ENCODE measurements around the gene ANKHD1. TPM values are rescaled to one million over a fixed set of nuclear protein-coding genes. Genes with fewer than 3 reads are reported as not detected.

ANKHD1 gene
- total and polyA plus RNA-seq, 9 donors, result 48.3 to 141 (median 110) TPM

GRCh38 chr5:140357726-140358093 lies 43.9 kb upstream of the ANKHD1 start:
- WGBS, 3 donors, result 1 to 2% (median 1%) methylated on average over 18 of the region's 18 CpGs
- TF ChIP-seq POLR2A (IDR thresholded peaks at IDR 0.05) (no peak), CTCF (IDR thresholded peaks at IDR 0.05) (peak; percentile 64 to 78 (median 75)), EP300 (IDR thresholded peaks at IDR 0.05) (no peak)
- no peak overlapping the region for H3K27ac ChIP-seq
- H3K36me3 ChIP-seq, result no peaks in the 10 kb centered on the region
- no peak overlapping the region for H3K4me3 ChIP-seq
- DNase-seq, result peak; percentile 65 to 85 (median 83)
- H3K27me3 ChIP-seq, result no peaks in the 10 kb centered on the region
- intact Hi-C loops (cut with DNase I), result loop anchor here in 1 of 4 donors (2.0 kb wide), 1 partner anchor 113 kb away; no protein-coding TSS in a partner anchor
- H3K4me1 ChIP-seq (ENCODE audit: insufficient read depth), result no peaks in the 10 kb centered on the region
- H3K9me3 ChIP-seq, result no peaks in the 10 kb centered on the region

- no peaks in the 10 kb centered on the region for H3K27me3 ChIP-seq
- no peaks in the 10 kb centered on the region for H3K4me1 ChIP-seq (ENCODE audit: insufficient read depth)
- no peaks in the 10 kb centered on the region for H3K9me3 ChIP-seq
- intact Hi-C loops (cut with DNase I), result no loop called here
- 61 to 70% (median 63%) methylated on average over 4 of the region's 4 CpGs for WGBS, 3 donors
- H3K36me3 ChIP-seq, result no peaks in the 10 kb centered on the region
- no peak overlapping the region for H3K4me3 ChIP-seq
- TF ChIP-seq POLR2A (IDR thresholded peaks at IDR 0.05) (no peak), EP300 (IDR thresholded peaks at IDR 0.05) (no peak), CTCF (IDR thresholded peaks at IDR 0.05) (no peak)
- H3K27ac ChIP-seq, result no peak overlapping the region
- DNase-seq, result no peak
Observed at GRCh38 chr5:140358738-140359310, 42.8 kb upstream of the ANKHD1 start.

- H3K4me3 ChIP-seq, result no peak within 1 kb of the TSS
- H3K4me1 ChIP-seq (ENCODE audit: insufficient read depth), result no peaks in the 10 kb centered on the region
- intact Hi-C loops (cut with DNase I), result loop anchor here in 2 of 4 donors (10.0 kb wide), 2 partner anchors 355 to 375 kb away; no protein-coding TSS in a partner anchor
- DNase-seq, result no peak
- 85 to 94% (median 92%) methylated on average over 2 of the region's 2 CpGs for WGBS, 3 donors
- TF ChIP-seq EP300 (IDR thresholded peaks at IDR 0.05) (no peak), CTCF (IDR thresholded peaks at IDR 0.05) (no peak), POLR2A (IDR thresholded peaks at IDR 0.05) (no peak)
- no peaks in the 10 kb centered on the region for H3K9me3 ChIP-seq
- H3K27ac ChIP-seq, result no peak within 1 kb of the TSS
- H3K36me3 ChIP-seq, result no peaks in the 10 kb centered on the region
- no peaks in the 10 kb centered on the region for H3K27me3 ChIP-seq
Observed at GRCh38 chr5:140360101-140360500, 41.5 kb upstream of the ANKHD1 start, which contains the start of gene SLC4A9. SLC4A9 (plus strand) TSS chr5:140360194; CDS start chr5:140360237, 43 bp downstream.

GRCh38 chr5:140360681-140361479 lies 40.8 kb upstream of the ANKHD1 start:
- intact Hi-C loops (cut with DNase I), result loop anchor here in 2 of 4 donors (10.0 kb wide), 2 partner anchors 354 to 374 kb away; no protein-coding TSS in a partner anchor
- H3K4me1 ChIP-seq (ENCODE audit: insufficient read depth), result no peaks in the 10 kb centered on the region
- WGBS, 3 donors, result 76 to 84% (median 78%) methylated on average over 7 of the region's 7 CpGs
- no peak for TF ChIP-seq EP300 (IDR thresholded peaks at IDR 0.05)
- H3K4me3 ChIP-seq, result no peak overlapping the region
- DNase-seq, result no peak
- H3K27ac ChIP-seq, result no peak overlapping the region
- H3K9me3 ChIP-seq, result no peaks in the 10 kb centered on the region
- no peaks in the 10 kb centered on the region for H3K27me3 ChIP-seq
- H3K36me3 ChIP-seq, result no peaks in the 10 kb centered on the region

All from ovary (tissue), 9 donors.